Spinal cord (tissue), 10 donors: ENCODE data around the gene CAMSAP3. TPM values are rescaled to one million over a fixed set of nuclear protein-coding genes. Genes with fewer than 3 reads are reported as not detected.
A peak's percentile ranks its signal among the peaks of the same experiment; 100 is the strongest.

ENCODE experiments used
- DNase-seq, 6 donors: peaks; one replicate each; pipeline versions ENCODE4 v3.0.0 to v3.0.0-alpha.2; 2013 to 2015; ENCODE audit warnings: low spot score in 6 of 6, low read depth in 4 of 6
- H3K27ac ChIP-seq: one replicate; pipeline ENCODE4 v1.5.1; 2013; ENCODE audit warnings: low read depth, low read length, control low read depth
- H3K27me3 ChIP-seq: one replicate; pipeline ENCODE4 v1.6.1; 2013; ENCODE audit warnings: low read length; ENCODE audit not compliant: control insufficient read depth, insufficient read depth
- H3K36me3 ChIP-seq: one replicate; pipeline ENCODE4 v1.6.1; 2013; ENCODE audit warnings: low read length; ENCODE audit not compliant: control insufficient read depth, insufficient read depth
- H3K4me1 ChIP-seq: one replicate; pipeline ENCODE4 v1.6.1; 2013; ENCODE audit warnings: low read length; ENCODE audit not compliant: control insufficient read depth, insufficient read depth
- H3K4me3 ChIP-seq: one replicate; pipeline ENCODE4 v1.5.1; 2013; ENCODE audit warnings: low read depth, low read length, control low read depth
- H3K9me3 ChIP-seq: one replicate; pipeline ENCODE4 v1.6.1; 2013; ENCODE audit warnings: low read length; ENCODE audit not compliant: control insufficient read depth, insufficient read depth
- WGBS: methylation state at CpG from one replicate; pipeline ENCODE4 v1.1.5; 2013; ENCODE audit warnings: missing lambda C conversion rate; ENCODE audit not compliant: insufficient coverage; 5-methylcytosine and 5-hydroxymethylcytosine counted together
- polyA plus RNA-seq, 2 donors: library from polyadenylated mRNA; unstranded; fragments of 120-200 nt; gene quantifications; one replicate each; pipeline ENCODE4 v1.2.1, GENCODE V29; 2013; ENCODE audit not compliant: insufficient read length in 2 of 2
- total RNA-seq, 2 donors: library from RNA; depleted of rRNA in 1 of 2; stranded (reverse); fragments of 120-200 nt in 1 of 2; fragments of >200 nt in 1 of 2; gene quantifications; one replicate each; pipeline versions ENCODE4 v1.2.3 to v1.2.4, GENCODE V29; 2013 to 2014
- donor health status: healthy.

The CAMSAP3 gene
- total and polyA plus RNA-seq, 4 donors, result 4.9 to 45.8 (median 24.7) TPM

- Histone ChIP-seq H3K27me3 (peaks cover 6% of the 10 kb centered on the region), H3K4me3 (no peak overlapping the region), H3K27ac (no peak overlapping the region), H3K36me3 (no peaks in the 10 kb centered on the region), H3K4me1 (peaks cover 16% of the 10 kb centered on the region), H3K9me3 (no peaks in the 10 kb centered on the region)
- 59% methylated on average over 4 of the region's 9 CpGs for WGBS
- no peak for DNase-seq
Observed at GRCh38 chr19:7597689-7598088, 2.0 kb downstream of the CAMSAP3 start.

DNA sequence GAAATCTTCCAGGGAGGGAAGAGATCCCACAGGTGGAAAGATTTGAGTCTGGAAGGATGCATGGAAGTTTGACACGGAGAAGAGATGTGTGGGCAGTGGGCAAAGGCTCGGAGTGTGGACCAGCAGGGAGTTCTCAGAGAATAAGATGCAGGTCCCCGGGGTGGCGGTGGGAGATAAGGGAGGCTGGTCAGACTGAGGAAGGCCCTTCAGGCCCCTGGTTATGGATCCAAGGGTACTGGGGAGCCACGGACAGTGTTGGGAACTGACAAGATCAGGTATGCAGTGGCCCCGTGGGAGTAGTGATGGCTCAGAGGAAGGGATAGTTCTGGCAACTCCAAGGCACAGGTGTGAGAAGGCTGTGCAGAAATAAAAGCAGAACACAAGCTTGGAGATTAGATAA lies 2.5 kb downstream of the CAMSAP3 start:
- WGBS, result 72% methylated on average over 6 of the region's 6 CpGs

GRCh38 chr19:7600721-7601120 lies 5.1 kb downstream of the CAMSAP3 start:
- Histone ChIP-seq H3K36me3 (peaks cover 15% of the 10 kb centered on the region), H3K27me3 (peaks cover 6% of the 10 kb centered on the region), H3K9me3 (no peaks in the 10 kb centered on the region), H3K27ac (no peak overlapping the region), H3K4me3 (no peak overlapping the region), H3K4me1 (peaks cover 13% of the 10 kb centered on the region)
- no peak for DNase-seq

More for the DNA sequence above, 2.5 kb downstream of the CAMSAP3 start:
- H3K9me3 ChIP-seq, result no peaks in the 10 kb centered on the region
- no peaks in the 10 kb centered on the region for H3K36me3 ChIP-seq
- no peak for DNase-seq
- peaks cover 6% of the 10 kb centered on the region for H3K27me3 ChIP-seq
- no peak overlapping the region for H3K4me3 ChIP-seq
- H3K27ac ChIP-seq, result no peak overlapping the region
- H3K4me1 ChIP-seq, result peaks cover 16% of the 10 kb centered on the region

- H3K27ac ChIP-seq, result no peak overlapping the region
- H3K27me3 ChIP-seq, result peaks cover under 1% of the 10 kb centered on the region
- peaks cover 3% of the 10 kb centered on the region for H3K4me1 ChIP-seq
- DNase-seq, result no peak
- no peak overlapping the region for H3K4me3 ChIP-seq
- H3K9me3 ChIP-seq, result no peaks in the 10 kb centered on the region
- peaks cover 28% of the 10 kb centered on the region for H3K36me3 ChIP-seq
- 59% methylated on average over 14 of the region's 15 CpGs for WGBS
Observed at GRCh38 chr19:7602240-7602934, 6.7 kb downstream of the CAMSAP3 start.

GRCh38 chr19:7602935-7603497 lies 7.4 kb downstream of the CAMSAP3 start:
- WGBS, result 91% methylated on average over 10 of the region's 11 CpGs
- Histone ChIP-seq H3K27me3 (no peaks in the 10 kb centered on the region), H3K27ac (no peak overlapping the region), H3K36me3 (peaks cover 34% of the 10 kb centered on the region), H3K4me1 (no peaks in the 10 kb centered on the region), H3K9me3 (no peaks in the 10 kb centered on the region), H3K4me3 (no peak overlapping the region)
- DNase-seq, result no peak

GRCh38 chr19:7603919-7604318 lies 8.3 kb downstream of the CAMSAP3 start:
- 83% methylated on average over 9 of the region's 9 CpGs for WGBS
- no peak overlapping the region for H3K27ac ChIP-seq
- peaks cover 42% of the 10 kb centered on the region for H3K36me3 ChIP-seq
- DNase-seq, result no peak
- H3K4me3 ChIP-seq, result no peak overlapping the region
- no peaks in the 10 kb centered on the region for H3K27me3 ChIP-seq
- H3K4me1 ChIP-seq, result no peaks in the 10 kb centered on the region
- H3K9me3 ChIP-seq, result no peaks in the 10 kb centered on the region

GRCh38 chr19:7605490-7606222 lies 10.0 kb downstream of the CAMSAP3 start:
- 72% methylated on average over 8 of the region's 14 CpGs for WGBS
- H3K36me3 ChIP-seq, result peaks cover 55% of the 10 kb centered on the region
- no peaks in the 10 kb centered on the region for H3K4me1 ChIP-seq
- no peak overlapping the region for H3K27ac ChIP-seq
- no peak overlapping the region for H3K4me3 ChIP-seq
- peak in 1 of 6 donors; percentile 8 for DNase-seq
- no peaks in the 10 kb centered on the region for H3K27me3 ChIP-seq
- no peaks in the 10 kb centered on the region for H3K9me3 ChIP-seq

- Histone ChIP-seq H3K9me3 (no peaks in the 10 kb centered on the region), H3K27me3 (no peaks in the 10 kb centered on the region), H3K4me1 (no peaks in the 10 kb centered on the region), H3K27ac (no peak overlapping the region), H3K36me3 (peaks cover 61% of the 10 kb centered on the region), H3K4me3 (no peak overlapping the region)
- no peak for DNase-seq
- 88% methylated on average over 6 of the region's 17 CpGs for WGBS
Observed at GRCh38 chr19:7606289-7606688, 10.6 kb downstream of the CAMSAP3 start.

DNA sequence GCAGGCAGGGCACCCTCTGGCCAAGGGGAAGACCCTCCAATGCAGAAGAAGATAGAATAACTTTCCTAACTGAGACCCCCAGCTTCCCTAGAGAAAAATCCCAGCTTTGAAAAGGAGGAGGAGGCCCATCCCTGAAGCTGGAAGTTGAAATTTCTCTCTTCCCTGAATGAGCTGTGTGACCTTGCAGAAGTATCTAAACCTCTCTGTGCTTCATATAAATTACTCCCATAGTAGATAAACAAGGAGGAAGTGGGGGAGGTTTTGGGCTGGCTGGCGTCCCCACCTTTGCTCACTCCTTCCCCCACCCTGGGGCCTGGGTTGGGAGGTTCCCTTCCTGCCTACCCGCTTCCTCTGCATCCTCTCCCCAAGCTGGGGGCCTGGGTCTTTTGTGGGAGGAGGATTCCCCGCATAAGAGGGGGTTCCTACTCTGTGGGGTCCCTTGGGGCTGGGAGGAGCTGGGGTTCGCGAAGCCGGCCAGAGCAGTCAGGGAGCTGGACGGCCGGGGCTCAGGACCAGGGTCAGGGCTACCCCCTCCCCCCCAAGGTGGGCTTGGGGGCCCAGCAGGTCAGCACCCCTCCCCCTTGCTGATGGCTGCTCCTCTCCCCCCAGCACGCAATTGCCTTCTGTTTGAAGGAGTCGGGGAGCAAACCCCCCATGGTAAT lies 11.7 kb downstream of the CAMSAP3 start:
- Histone ChIP-seq H3K9me3 (no peaks in the 10 kb centered on the region), H3K4me3 (no peak overlapping the region), H3K27ac (no peak overlapping the region), H3K27me3 (no peaks in the 10 kb centered on the region), H3K36me3 (peaks cover 72% of the 10 kb centered on the region), H3K4me1 (no peaks in the 10 kb centered on the region)
- no peak for DNase-seq
- WGBS, result 100% methylated on average over 1 of the region's 10 CpGs
